HG03565 (cell line): ENCODE data around the gene NUDCD3.
A peak's percentile ranks its signal among the peaks of the same experiment; 100 is the strongest.

ENCODE experiments used
- ATAC-seq: cut with Tn5 transposase; IDR thresholded peaks from one replicate; pipeline ENCODE4 v1.9.1; 2021; ENCODE audit warnings: mild to moderate bottlenecking, moderate library complexity; ENCODE audit not compliant: unreplicated experiment

Gene NUDCD3

GRCh38 chr7:44490351-44491200 is at the start of gene NUDCD3:
TSS of gene NUDCD3 (minus strand) at chr7:44490658. CDS start at chr7:44490600, 58 bp downstream.
- ATAC-seq: peak; percentile 83

- ATAC-seq: no peak
Observed at GRCh38 chr7:44539669-44540506, 49.4 kb upstream of the NUDCD3 start.

- no peak for ATAC-seq
Observed at GRCh38 chr7:44538798-44539668, 48.6 kb upstream of the NUDCD3 start.

- no peak for ATAC-seq
Observed at GRCh38 chr7:44538093-44538797, 47.8 kb upstream of the NUDCD3 start.

- ATAC-seq: no peak
Observed at GRCh38 chr7:44537442-44537841, 47.0 kb upstream of the NUDCD3 start.

GRCh38 chr7:44536090-44536489 is 45.6 kb upstream of the NUDCD3 start:
- no peak for ATAC-seq

- ATAC-seq: no peak
Observed at GRCh38 chr7:44535348-44536064, 45.0 kb upstream of the NUDCD3 start.

GRCh38 chr7:44534501-44534900 is 44.0 kb upstream of the NUDCD3 start:
- ATAC-seq: no peak

GRCh38 chr7:44534087-44534486 is 43.6 kb upstream of the NUDCD3 start:
- ATAC-seq: no peak

- ATAC-seq: no peak
Observed at GRCh38 chr7:44533301-44534055, 43.0 kb upstream of the NUDCD3 start.

GRCh38 chr7:44531421-44532380 is 41.2 kb upstream of the NUDCD3 start:
- ATAC-seq: no peak

GRCh38 chr7:44530990-44531389 is 40.5 kb upstream of the NUDCD3 start:
- ATAC-seq: no peak

- no peak for ATAC-seq
Observed at GRCh38 chr7:44524811-44525388, 34.4 kb upstream of the NUDCD3 start.

GRCh38 chr7:44522315-44522714 is 31.9 kb upstream of the NUDCD3 start:
- no peak for ATAC-seq

- ATAC-seq: no peak
Observed at GRCh38 chr7:44521347-44522095, 31.1 kb upstream of the NUDCD3 start.

- no peak for ATAC-seq
Observed at GRCh38 chr7:44520574-44520973, 30.1 kb upstream of the NUDCD3 start.

GRCh38 chr7:44519546-44519945 is 29.1 kb upstream of the NUDCD3 start:
- no peak for ATAC-seq
